SU-DHL-6 (cell line): ENCODE measurements around the gene ERAS.

Source experiments
- H2AFZ ChIP-seq: fragments of 200-600 bp; sonication (generic); 2 replicates; pipeline ENCODE4 v1.6.1; 2014; ENCODE audit warnings: low read depth, mild to moderate bottlenecking, moderate library complexity, mixed read lengths, antibody characterized with exemption, low read length; ENCODE audit not compliant: severe bottlenecking
- H3F3A ChIP-seq: fragments of 200-600 bp; shearing (Covaris generic); 2 replicates; pipeline ENCODE4 v1.6.0; 2016; ENCODE audit warnings: antibody characterized with exemption, mild to moderate bottlenecking; ENCODE audit not compliant: insufficient read depth
- H3K27ac ChIP-seq: fragments of 200-600 bp; sonication (generic); 2 replicates; pipeline ENCODE4 v1.5.1; 2016; ENCODE audit warnings: low read depth, mild to moderate bottlenecking, low read length, moderate library complexity, mixed read lengths
- H3K27me3 ChIP-seq: fragments of 200-600 bp; sonication (generic), shearing (Covaris generic); 2 replicates; pipeline ENCODE4 v1.6.0; 2014; ENCODE audit warnings: mild to moderate bottlenecking, low read length
- H3K36me3 ChIP-seq: fragments of 200-600 bp; sonication (generic); 2 replicates; pipeline ENCODE4 v1.6.1; 2014; ENCODE audit warnings: mild to moderate bottlenecking, low read length, mixed read lengths
- H3K4me2 ChIP-seq: fragments of 300-600, 200-600 bp; shearing (Covaris generic), sonication (generic); 2 replicates; pipeline ENCODE4 v1.6.0; 2014; ENCODE audit warnings: low read length, low read depth, mild to moderate bottlenecking; ENCODE audit not compliant: poor library complexity, severe bottlenecking
- H3K4me3 ChIP-seq: fragments of 200-600 bp; sonication (generic); 2 replicates; pipeline ENCODE4 v1.5.1; 2014; ENCODE audit warnings: antibody characterized with exemption, low read length, mild to moderate bottlenecking, mixed read lengths; ENCODE audit not compliant: insufficient read depth, poor library complexity, severe bottlenecking
- H3K79me2 ChIP-seq: fragments of 200-600 bp; sonication (generic); 2 replicates; pipeline ENCODE4 v1.6.1; 2014; ENCODE audit warnings: mild to moderate bottlenecking, low read length, moderate library complexity; ENCODE audit not compliant: insufficient read depth
- H3K9ac ChIP-seq: fragments of 200-600 bp; sonication (generic); 2 replicates; pipeline ENCODE4 v1.7.0; 2014; ENCODE audit warnings: mild to moderate bottlenecking, low read length
- H3K9me2 ChIP-seq: fragments of 200-600 bp; sonication (generic); replicated peaks from 2 replicates; pipeline ENCODE4 v1.6.1; 2014; ENCODE audit warnings: low read length; ENCODE audit not compliant: insufficient read depth
- H3K9me3 ChIP-seq: fragments of 200-600 bp; sonication (generic); 2 replicates; pipeline ENCODE4 v1.6.1; 2014; ENCODE audit warnings: low read length, mixed read lengths; ENCODE audit not compliant: insufficient read depth
- H4K20me1 ChIP-seq: fragments of 200-600 bp; sonication (generic); 2 replicates; pipeline ENCODE4 v1.6.1; 2014; ENCODE audit warnings: low read depth, mild to moderate bottlenecking, antibody characterized with exemption, low read length, moderate library complexity, mixed read lengths
- EZH2phosphoT487 ChIP-seq: fragments of 200-600 bp; sonication (generic), shearing (Covaris generic); conservative IDR thresholded peaks from 2 replicates; pipeline ENCODE4 v1.6.1; 2018; ENCODE audit warnings: mild to moderate bottlenecking, antibody characterized with exemption, low read length, moderate library complexity, mixed read lengths
- TF ChIP-seq, protein P1 (sequence below): fragments of 200-600 bp; sonication (generic); IDR thresholded peaks from one replicate; pipeline ENCODE4 v1.5.1; 2017; ENCODE audit warnings: antibody characterized with exemption, mild to moderate bottlenecking, low read length, moderate library complexity; ENCODE audit not compliant: insufficient read depth, poor library complexity, severe bottlenecking

ERAS gene

GRCh38 chrX:48781705-48782104 is 44.6 kb upstream of the ERAS start:
- no peaks in the 10 kb centered on the region for H3K9me3 ChIP-seq
- H4K20me1 ChIP-seq: no peaks in the 10 kb centered on the region
- no peaks in the 10 kb centered on the region for H3K27me3 ChIP-seq
- no peaks in the 10 kb centered on the region for H3F3A ChIP-seq
- no peaks in the 10 kb centered on the region for H3K79me2 ChIP-seq
- H3K36me3 ChIP-seq: no peaks in the 10 kb centered on the region
- no peak overlapping the region for H3K4me2 ChIP-seq
- TF ChIP-seq EZH2phosphoT487: no peak
- H2AFZ ChIP-seq: no peak overlapping the region
- H3K4me3 ChIP-seq: no peak overlapping the region
- H3K9me2 ChIP-seq: no peaks in the 10 kb centered on the region
- no peak overlapping the region for H3K27ac ChIP-seq
- no peak overlapping the region for H3K9ac ChIP-seq

- Histone ChIP-seq H3K4me3 (no peak overlapping the region), H3F3A (no peaks in the 10 kb centered on the region), H3K36me3 (no peaks in the 10 kb centered on the region), H3K9ac (no peak overlapping the region), H3K27me3 (no peaks in the 10 kb centered on the region), H3K79me2 (no peaks in the 10 kb centered on the region), H3K9me2 (no peaks in the 10 kb centered on the region), H3K4me2 (no peak overlapping the region), H3K9me3 (no peaks in the 10 kb centered on the region), H3K27ac (no peak overlapping the region), H4K20me1 (no peaks in the 10 kb centered on the region), H2AFZ (no peak overlapping the region)
- no peak for TF ChIP-seq EZH2phosphoT487
- TF ChIP-seq, protein P1, sequence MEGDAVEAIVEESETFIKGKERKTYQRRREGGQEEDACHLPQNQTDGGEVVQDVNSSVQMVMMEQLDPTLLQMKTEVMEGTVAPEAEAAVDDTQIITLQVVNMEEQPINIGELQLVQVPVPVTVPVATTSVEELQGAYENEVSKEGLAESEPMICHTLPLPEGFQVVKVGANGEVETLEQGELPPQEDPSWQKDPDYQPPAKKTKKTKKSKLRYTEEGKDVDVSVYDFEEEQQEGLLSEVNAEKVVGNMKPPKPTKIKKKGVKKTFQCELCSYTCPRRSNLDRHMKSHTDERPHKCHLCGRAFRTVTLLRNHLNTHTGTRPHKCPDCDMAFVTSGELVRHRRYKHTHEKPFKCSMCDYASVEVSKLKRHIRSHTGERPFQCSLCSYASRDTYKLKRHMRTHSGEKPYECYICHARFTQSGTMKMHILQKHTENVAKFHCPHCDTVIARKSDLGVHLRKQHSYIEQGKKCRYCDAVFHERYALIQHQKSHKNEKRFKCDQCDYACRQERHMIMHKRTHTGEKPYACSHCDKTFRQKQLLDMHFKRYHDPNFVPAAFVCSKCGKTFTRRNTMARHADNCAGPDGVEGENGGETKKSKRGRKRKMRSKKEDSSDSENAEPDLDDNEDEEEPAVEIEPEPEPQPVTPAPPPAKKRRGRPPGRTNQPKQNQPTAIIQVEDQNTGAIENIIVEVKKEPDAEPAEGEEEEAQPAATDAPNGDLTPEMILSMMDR: no peak
Measured at GRCh38 chrX:48782216-48782615, 44.1 kb upstream of the ERAS start.

DNA sequence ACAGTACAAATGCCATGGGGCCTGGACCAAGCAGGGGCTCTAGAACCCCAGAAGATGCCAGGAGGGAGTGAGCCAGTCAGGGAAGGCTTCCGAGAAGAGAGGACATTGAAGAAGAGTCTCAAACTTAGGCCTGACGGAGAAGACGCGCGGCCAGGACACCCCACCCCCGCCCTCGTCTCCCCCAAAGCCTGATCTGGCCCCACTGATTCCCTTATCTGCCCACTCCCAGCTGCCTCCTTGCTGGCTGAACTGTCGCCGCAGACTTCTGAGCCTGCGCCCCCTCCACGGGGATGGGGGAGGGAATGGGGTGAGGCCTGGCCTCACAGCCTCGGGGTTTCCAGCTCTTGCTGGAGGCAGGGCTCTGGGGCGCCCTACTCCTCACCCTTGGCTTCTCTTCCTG is 43.5 kb upstream of the ERAS start:
- H3K27ac ChIP-seq: no peak overlapping the region
- H3K79me2 ChIP-seq: no peaks in the 10 kb centered on the region
- no peak overlapping the region for H2AFZ ChIP-seq
- H3K4me2 ChIP-seq: no peak overlapping the region
- no peak overlapping the region for H3K4me3 ChIP-seq
- H3K9me2 ChIP-seq: no peaks in the 10 kb centered on the region
- TF ChIP-seq EZH2phosphoT487: no peak
- TF ChIP-seq, protein P1: no peak
- H3F3A ChIP-seq: no peaks in the 10 kb centered on the region
- no peaks in the 10 kb centered on the region for H3K36me3 ChIP-seq
- H4K20me1 ChIP-seq: no peaks in the 10 kb centered on the region
- H3K9me3 ChIP-seq: no peaks in the 10 kb centered on the region
- H3K9ac ChIP-seq: no peak overlapping the region
- H3K27me3 ChIP-seq: no peaks in the 10 kb centered on the region

DNA sequence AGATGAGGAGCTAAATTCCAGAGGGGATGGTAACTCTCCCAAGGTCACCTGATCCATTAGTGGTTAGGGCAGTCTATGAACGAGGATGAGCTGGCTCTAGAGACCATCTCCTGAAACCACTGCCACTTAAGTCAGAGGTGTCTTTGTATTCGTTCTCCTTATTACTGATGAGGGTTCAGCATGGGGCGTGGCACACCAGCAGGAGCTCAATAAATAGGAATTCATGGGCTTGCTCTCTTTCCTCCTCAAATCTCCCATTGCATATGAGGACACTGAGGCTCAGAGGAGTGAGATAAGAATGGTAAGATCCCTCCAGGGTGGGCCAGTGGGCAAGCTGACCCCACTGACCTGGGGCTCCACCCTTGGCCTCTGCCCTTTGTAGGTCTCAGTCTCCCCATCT is 41.6 kb upstream of the ERAS start:
- H4K20me1 ChIP-seq: no peaks in the 10 kb centered on the region
- no peak overlapping the region for H3K9ac ChIP-seq
- no peaks in the 10 kb centered on the region for H3K9me3 ChIP-seq
- no peak overlapping the region for H3K4me3 ChIP-seq
- H3K79me2 ChIP-seq: no peaks in the 10 kb centered on the region
- H3K27ac ChIP-seq: no peak overlapping the region
- TF ChIP-seq, protein P1: no peak
- no peak for TF ChIP-seq EZH2phosphoT487
- no peaks in the 10 kb centered on the region for H3K36me3 ChIP-seq
- no peak overlapping the region for H3K4me2 ChIP-seq
- no peaks in the 10 kb centered on the region for H3K9me2 ChIP-seq
- no peak overlapping the region for H2AFZ ChIP-seq
- H3K27me3 ChIP-seq: no peaks in the 10 kb centered on the region
- H3F3A ChIP-seq: no peaks in the 10 kb centered on the region
